ENCODE measurements around the gene CEP72.
"Not testable (repeated sequence)": the region's sequence is repeated elsewhere in the genome, so short reads cannot be mapped to it uniquely, and the experiment has no call there.

CEP72 gene

GRCh38 chr5:627840-628239 is 15.7 kb downstream of the CEP72 start:
- Histone ChIP-seq H3K9ac (no peak overlapping the region), H3K27me3 (no peaks in the 10 kb centered on the region), H3K27ac (no peak overlapping the region), H3K36me3 (peaks cover 5 to 63% (median 55%) of the 10 kb centered on the region in 11 experiments; a peak in 20 of 22 replicates), H4K20me1 (peaks cover 0 to 59% (median 18%) of the 10 kb centered on the region in 11 experiments; a peak in 14 of 22 replicates), H3K4me1 (peaks cover 0 to 7% (median 0%) of the 10 kb centered on the region in 10 experiments; a peak in 3 of 20 replicates), H3K4me2 (no peak overlapping the region), H3K9me3 (replicated peaks in 1 of 11) (no peaks in the 10 kb centered on the region), H3K4me3 (no peak overlapping the region)
- TF ChIP-seq Cebpa-rat (IDR thresholded peaks at IDR 0.05), result no peak

DNA sequence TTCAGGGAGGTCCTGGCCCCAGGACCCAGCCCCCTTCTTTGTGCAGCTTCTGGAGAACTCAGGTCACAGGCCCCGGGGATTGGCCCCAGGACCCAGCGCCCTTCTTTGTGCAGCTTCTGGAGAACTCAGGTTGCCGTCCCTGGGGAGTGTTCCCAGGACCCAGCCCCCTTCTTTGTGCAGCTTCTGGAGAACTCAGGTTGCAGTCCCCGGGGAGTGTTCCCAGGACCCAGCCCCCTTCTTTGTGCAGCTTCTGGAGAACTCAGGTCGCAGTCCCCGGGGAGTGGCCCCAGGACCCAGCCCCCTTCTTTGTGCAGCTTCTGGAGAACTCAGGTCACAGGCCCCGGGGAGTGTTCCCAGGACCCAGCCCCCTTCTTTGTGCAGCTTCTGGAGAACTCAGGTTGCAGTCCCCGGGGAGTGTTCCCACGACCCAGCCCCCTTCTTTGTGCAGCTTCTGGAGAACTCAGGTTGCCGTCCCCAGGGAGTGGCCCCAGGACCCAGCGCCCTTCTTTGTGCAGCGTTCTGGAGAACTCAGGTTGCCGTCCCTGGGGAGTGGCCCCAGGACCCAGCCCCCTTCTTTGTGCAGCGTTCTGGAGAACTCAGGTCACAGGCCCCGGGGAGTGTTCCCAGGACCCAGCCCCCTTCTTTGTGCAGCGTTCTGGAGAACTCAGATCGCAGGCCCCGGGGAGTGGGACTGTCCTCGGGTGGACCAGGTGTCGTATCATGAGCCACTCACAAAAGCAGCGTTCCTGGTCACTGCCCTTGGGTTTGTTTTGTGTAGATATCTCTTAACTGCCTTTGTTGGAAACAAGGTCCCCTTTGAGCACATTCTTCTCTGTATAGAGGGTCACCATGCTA is 16.4 kb downstream of the CEP72 start:
- not testable (repeated sequence) for H3K4me1 ChIP-seq; H3K4me2 ChIP-seq; H3K27me3 ChIP-seq; H3K9ac ChIP-seq; H3K9me3 ChIP-seq (replicated peaks in 1 of 11); H3K27ac ChIP-seq; H3K4me3 ChIP-seq
- H4K20me1 ChIP-seq, result peaks cover 0 to 58% (median 21%) of the 10 kb centered on the region in 11 experiments; a peak in 15 of 22 replicates
- peaks cover 5 to 61% (median 51%) of the 10 kb centered on the region in 11 experiments; a peak in 20 of 22 replicates for H3K36me3 ChIP-seq

DNA sequence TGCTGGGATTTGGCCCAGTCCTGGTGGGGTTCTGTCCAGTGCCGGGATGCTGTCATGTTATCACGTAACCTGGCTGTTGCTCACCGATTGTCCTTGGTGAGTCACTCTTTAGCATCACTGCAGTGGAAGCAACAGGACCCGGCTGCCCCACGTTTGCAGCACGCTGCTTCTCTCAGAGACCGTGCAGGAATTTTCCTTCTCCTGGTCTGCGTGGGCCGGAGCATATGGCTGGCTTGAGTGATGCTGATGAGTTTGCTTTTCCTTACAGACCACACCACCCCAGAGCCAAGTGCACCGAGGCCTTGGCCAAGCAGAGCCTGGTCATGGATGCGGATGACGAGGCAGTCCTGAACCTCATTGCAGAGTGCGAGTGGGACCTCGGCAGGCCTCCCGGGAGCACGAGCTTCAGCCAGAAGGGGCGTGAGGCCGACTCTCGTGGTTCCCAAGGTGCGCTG is 21.4 kb downstream of the CEP72 start:
- Histone ChIP-seq H3K9ac (no peak overlapping the region), H3K27me3 (no peaks in the 10 kb centered on the region), H3K36me3 (peaks cover 34 to 61% (median 51%) of the 10 kb centered on the region in 11 experiments), H3K4me2 (no peak overlapping the region), H3K9me3 (replicated peaks in 1 of 11) (peaks cover 0 to 7% (median 0%) of the 10 kb centered on the region in 11 experiments; a peak in 1 of 22 replicates), H3K4me1 (no peaks in the 10 kb centered on the region), H3K4me3 (no peak overlapping the region), H3K27ac (no peak overlapping the region), H4K20me1 (peaks cover 0 to 47% (median 20%) of the 10 kb centered on the region in 11 experiments; a peak in 13 of 22 replicates)
- no peak for TF ChIP-seq Cebpa-rat (IDR thresholded peaks at IDR 0.05)

GRCh38 chr5:634191-634590 is 22.1 kb downstream of the CEP72 start:
- Histone ChIP-seq H3K27ac (no peak overlapping the region), H4K20me1 (peaks cover 0 to 47% (median 16%) of the 10 kb centered on the region in 11 experiments; a peak in 13 of 22 replicates), H3K27me3 (no peaks in the 10 kb centered on the region), H3K4me1 (no peaks in the 10 kb centered on the region), H3K4me3 (no peak overlapping the region), H3K36me3 (peaks cover 36 to 61% (median 52%) of the 10 kb centered on the region in 11 experiments), H3K9me3 (replicated peaks in 1 of 11) (peaks cover 0 to 7% (median 0%) of the 10 kb centered on the region in 11 experiments; a peak in 1 of 22 replicates), H3K9ac (no peak overlapping the region), H3K4me2 (no peak overlapping the region)
- no peak for TF ChIP-seq Cebpa-rat (IDR thresholded peaks at IDR 0.05)

- H3K36me3 ChIP-seq, result peaks cover 48 to 74% (median 65%) of the 10 kb centered on the region in 11 experiments
Observed at GRCh38 chr5:635306-636055, 23.3 kb downstream of the CEP72 start.

GRCh38 chr5:636951-637350 is 24.8 kb downstream of the CEP72 start:
- peaks cover 54 to 88% (median 80%) of the 10 kb centered on the region in 11 experiments for H3K36me3 ChIP-seq

More at GRCh38 chr5:635306-636055, 23.3 kb downstream of the CEP72 start:
- H3K27ac ChIP-seq, result no peak overlapping the region
- TF ChIP-seq Cebpa-rat (IDR thresholded peaks at IDR 0.05), result no peak
- no peak overlapping the region for H3K4me3 ChIP-seq
- peaks cover 0 to 59% (median 16%) of the 10 kb centered on the region in 11 experiments; a peak in 13 of 22 replicates for H4K20me1 ChIP-seq
- no peaks in the 10 kb centered on the region for H3K4me1 ChIP-seq
- no peaks in the 10 kb centered on the region for H3K27me3 ChIP-seq
- peaks cover 0 to 7% (median 0%) of the 10 kb centered on the region in 11 experiments; a peak in 1 of 22 replicates for H3K9me3 ChIP-seq (replicated peaks in 1 of 11)
- H3K9ac ChIP-seq, result no peak overlapping the region
- no peak overlapping the region for H3K4me2 ChIP-seq

DNA sequence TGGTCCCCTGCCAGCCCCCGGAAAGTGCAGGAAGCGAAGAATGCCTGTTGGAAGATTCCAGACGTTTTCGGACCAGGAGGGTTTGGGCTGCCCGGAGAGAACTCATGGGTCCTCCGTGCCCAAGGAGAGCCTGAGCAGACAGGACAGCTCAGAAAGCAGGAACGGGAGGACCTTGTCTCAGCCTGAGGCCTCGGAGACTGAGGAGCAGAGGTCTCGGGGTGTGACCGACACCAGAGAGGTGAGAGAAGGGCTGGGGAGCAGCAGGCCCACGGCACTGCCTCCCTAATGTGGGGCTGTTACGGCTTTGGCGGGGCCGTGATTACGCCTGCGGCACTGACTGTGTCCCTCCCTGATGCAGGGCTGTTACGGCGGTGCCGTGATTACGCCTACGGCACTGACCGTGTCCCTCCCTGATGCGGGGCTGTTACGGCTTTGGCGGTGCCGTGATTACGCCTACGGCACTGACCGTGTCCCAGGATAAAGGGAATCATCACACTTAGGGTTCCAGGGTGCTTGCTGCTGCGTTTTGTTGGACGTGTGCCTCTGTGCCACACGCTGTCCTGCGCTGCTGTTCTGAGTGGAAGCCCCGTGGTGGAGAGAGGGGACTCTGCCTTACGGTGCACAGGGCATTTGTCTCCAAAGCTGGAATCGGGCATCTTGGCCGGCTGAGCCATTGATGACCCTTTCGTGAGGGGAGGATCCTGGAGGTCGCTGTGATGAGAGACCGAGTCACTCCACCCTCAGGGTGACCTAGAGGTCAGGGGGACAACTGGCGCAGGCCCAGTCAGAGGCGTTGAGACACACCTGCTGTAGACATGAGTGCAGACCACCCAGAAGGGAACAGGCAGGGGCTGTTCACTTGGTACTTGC is 25.7 kb downstream of the CEP72 start:
- Histone ChIP-seq H3K4me3 (no peak overlapping the region), H3K27ac (no peak overlapping the region), H3K9ac (no peak overlapping the region), H3K9me3 (replicated peaks in 1 of 11) (peaks cover 0 to 7% (median 0%) of the 10 kb centered on the region in 11 experiments; a peak in 1 of 22 replicates), H4K20me1 (peaks cover 0 to 81% (median 23%) of the 10 kb centered on the region in 11 experiments; a peak in 15 of 22 replicates), H3K4me2 (no peak overlapping the region), H3K4me1 (peaks cover 0 to 4% (median 2%) of the 10 kb centered on the region in 10 experiments; a peak in 12 of 20 replicates), H3K36me3 (peaks cover 54 to 96% (median 88%) of the 10 kb centered on the region in 11 experiments), H3K27me3 (no peaks in the 10 kb centered on the region)
- TF ChIP-seq Cebpa-rat (IDR thresholded peaks at IDR 0.05), result no peak

More at GRCh38 chr5:636951-637350, 24.8 kb downstream of the CEP72 start:
- Histone ChIP-seq H3K4me3 (no peak overlapping the region), H3K4me2 (no peak overlapping the region), H3K27me3 (no peaks in the 10 kb centered on the region), H3K9me3 (replicated peaks in 1 of 11) (peaks cover 0 to 7% (median 0%) of the 10 kb centered on the region in 11 experiments; a peak in 1 of 22 replicates), H3K9ac (no peak overlapping the region), H4K20me1 (peaks cover 0 to 73% (median 16%) of the 10 kb centered on the region in 11 experiments; a peak in 13 of 22 replicates), H3K4me1 (no peaks in the 10 kb centered on the region), H3K27ac (no peak overlapping the region)
- no peak for TF ChIP-seq Cebpa-rat (IDR thresholded peaks at IDR 0.05)

Data from BLaER1 treated with 17β-estradiol and CSF1 and Interleukin-3, amounts not matched to agents 10 nM and 100 nM (cell line).